Middle frontal gyrus (tissue), 1 donor: ENCODE data around the gene DNAJC12.
"Not testable (repeated sequence)": the region's sequence is repeated elsewhere in the genome, so short reads cannot be mapped to it uniquely, and the experiment has no call there.

Source experiments
- DNase-seq: peaks from one replicate; pipeline ENCODE4 v3.0.0-alpha.2; 2015; ENCODE audit warnings: low spot score; ENCODE audit errors: extremely low spot score

The DNAJC12 gene

DNA sequence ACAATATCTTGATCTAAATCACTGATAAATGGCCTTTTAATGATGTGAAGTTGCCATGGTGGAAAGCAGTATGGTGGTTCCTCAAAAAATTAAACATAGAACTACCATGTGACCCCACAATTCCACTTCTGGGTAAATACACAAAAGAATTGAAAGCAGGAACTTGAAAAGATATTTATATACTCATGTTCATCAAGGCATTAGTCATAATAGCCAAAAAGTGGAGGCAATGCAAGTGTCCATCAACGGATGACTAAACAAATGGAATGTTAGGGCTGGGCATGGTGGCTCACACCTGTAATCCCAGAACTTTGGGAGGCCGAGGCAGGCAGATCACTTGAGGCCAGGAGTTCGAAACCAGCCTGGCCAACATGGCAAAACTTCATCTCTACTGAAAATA, 2.0 kb upstream of the DNAJC12 start:
- DNase-seq: no peak

DNA sequence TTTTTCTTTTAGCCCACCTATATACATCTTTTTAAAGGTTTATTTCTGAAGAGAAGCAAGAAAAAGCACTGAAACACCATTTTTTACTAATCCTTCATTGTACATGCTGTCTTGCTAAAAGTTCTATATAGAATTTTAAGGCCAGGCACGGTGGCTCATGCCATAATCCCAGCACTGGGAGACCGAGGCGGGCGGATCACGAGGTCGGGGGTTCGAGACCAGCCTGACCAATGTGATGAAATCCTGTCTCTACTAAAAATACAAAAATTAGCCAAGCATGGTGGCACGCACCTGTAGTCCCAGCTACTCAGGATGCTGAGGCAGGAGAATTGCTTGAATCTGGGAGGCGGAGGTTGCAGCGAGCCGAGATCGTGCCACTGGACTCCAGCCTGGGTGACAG, 1.5 kb upstream of the DNAJC12 start:
- DNase-seq: not testable (repeated sequence)

DNA sequence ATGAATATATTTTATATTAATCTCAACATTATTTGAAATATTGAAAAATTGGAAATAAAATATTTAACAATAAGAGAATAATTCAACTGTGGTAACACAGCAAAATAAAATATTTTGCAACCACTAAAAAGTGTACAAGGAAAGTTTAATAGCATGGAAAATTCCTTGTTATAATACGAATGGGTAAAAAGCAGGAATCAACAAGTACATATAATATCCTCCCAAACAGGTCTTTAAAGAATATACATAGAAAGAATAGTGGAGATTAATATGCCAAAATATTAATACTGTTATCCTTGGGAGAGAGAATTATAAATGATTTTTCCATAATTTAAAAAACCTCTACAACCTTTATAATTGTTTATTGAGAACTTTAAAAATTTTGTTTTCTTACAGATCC, 1.0 kb downstream of the DNAJC12 start:
- no peak for DNase-seq

DNA sequence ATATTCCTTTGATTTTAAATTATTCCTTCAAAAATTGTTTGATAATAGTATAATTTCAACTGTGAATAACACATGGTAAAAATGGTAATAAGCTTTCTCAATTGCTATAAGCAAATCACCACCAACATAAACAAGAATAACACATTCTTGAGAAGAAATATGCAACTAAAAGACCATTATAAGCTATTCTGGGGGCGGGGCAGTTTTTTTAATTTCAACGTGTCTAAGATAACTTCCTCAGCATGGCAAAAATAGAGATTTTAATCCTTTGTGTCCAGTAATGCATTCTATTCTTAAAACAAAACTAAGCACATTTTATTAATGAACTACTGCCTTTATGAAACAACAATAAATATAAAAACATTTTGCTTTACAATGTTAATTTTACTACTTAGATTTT, 1.5 kb downstream of the DNAJC12 start:
- DNase-seq: no peak

DNA sequence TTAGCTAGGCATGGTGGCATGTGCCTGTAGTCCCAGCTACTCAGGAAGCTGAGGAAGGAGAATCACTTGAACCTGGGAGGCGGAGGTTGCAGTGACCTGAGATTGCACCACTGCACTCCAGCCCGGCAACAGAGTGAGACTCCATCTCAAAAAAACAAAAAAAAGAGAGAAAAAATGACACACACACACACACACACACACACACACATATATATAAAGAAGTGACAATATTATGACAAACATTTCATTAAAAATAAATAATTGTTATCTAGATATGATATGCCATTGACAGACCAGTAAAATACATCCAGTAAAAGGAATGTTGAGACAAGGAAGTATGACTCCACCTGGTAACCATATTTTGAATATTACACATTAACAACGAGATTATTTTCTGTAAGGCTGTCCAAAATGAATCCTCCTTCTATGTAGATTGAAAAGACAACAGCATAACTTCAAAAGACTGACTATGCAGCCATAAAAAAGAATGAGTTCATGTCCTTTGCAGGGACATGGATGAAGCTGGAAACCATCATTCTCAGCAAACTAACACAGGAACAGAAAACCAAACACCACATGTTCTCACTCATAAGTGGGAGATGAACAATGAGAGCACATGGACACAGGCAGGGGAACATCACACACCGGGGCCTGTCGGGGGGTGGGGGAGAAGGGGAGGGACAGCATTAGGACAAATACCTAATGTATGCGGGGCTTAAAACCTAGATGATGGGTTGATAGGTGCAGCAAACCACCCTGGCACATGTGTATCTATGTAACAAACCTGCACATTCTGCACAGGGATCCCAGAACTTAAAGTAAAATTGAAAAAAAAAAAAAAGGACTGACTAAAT, 2.2 kb downstream of the DNAJC12 start:
- DNase-seq: not testable (repeated sequence)

DNA sequence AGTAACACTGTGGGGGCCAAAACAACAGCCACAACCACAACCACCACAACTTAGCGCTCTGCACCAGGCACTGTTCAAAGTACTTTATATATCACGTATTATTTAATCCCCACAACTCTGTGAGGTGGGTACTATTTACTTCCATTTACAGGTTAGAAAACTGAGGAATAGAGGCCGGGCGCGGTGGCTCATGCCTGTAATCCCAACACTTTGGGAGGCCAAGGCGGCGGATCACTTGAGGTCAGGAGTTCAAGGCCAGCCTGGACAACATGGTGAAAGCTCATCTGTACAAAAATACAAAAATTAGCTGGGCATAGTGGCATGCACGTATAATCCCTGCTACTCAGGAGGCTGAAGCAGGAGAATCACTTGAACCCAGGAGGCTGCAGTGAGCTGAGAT, 3.6 kb downstream of the DNAJC12 start:
- no peak for DNase-seq

DNA sequence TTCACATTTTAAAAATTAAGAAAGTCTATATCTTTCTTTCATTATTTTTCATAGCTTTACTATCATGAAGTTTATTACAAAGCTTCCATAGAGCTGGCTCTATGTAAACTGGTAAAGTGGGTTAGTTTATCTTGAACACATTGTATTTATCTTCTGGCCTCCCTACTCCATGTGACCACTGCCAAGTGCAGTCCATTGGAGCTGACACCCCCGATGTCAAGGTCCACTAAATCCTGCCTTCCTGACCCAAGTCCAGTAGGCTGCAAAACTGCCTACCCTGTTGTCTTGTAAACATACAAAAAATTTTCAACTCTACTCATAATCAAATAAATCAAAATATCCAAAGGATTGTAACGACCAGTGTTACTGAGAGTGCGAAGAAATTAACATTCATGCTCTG, 10.2 kb downstream of the DNAJC12 start:
- DNase-seq: no peak

DNA sequence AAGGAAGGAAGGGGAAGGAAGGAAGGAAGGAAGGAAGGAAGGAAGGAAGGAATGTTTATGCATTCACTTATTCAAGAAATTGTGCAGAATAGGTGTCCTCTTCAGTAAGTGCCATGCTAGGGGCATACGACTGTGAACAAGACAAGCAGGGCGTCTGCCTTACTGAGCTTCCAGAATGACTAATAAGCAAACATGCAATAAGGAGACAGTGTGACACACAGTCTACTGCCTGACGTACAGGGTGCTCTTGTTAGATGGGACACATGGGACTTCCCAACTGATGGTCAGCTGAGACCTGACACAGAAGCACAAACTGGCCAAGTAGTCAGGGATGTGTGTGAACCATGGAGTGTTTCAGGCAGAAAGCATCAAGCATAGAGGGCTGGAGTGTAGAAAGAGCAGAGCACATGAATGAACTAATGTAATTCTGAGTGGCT, 18.2 kb downstream of the DNAJC12 start:
- no peak for DNase-seq

DNA sequence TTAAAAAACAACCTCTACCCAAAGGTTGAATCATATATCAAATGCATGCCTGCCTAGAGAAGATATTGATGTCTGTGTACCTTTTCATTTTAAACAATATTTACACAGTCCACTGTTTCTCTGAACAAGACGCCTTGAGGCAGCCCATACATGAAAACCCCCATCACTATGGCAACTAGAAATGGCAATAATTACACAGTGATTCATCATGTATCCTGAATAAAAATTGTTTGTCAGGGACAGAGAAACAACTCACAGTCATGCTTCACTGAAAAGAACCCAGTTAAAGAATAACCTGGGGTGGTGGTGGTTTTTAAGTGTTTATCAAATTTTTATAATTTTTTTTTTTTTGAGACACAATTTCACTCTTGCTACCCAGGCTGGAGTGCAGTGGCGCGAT, 19.7 kb downstream of the DNAJC12 start:
- no peak for DNase-seq

DNA sequence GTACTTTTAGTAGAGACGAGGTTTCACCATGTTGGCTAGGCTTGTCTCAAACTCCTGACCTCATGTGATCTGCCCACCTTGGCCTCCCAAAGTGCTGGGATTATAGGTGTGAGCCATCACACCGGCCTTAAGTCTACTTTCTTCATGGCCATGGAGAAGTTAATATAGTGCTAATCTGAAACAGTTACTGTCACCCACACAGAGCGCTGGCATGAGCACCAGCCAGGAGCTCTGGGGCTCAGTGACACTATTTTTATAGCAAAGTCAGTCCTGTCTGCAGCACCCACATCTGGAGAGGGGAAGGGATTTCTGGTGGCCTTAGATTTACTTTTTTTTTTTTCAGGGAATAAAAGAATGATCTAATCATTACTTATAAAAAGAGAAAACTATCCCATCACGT, 21.3 kb downstream of the DNAJC12 start:
- no peak for DNase-seq

DNA sequence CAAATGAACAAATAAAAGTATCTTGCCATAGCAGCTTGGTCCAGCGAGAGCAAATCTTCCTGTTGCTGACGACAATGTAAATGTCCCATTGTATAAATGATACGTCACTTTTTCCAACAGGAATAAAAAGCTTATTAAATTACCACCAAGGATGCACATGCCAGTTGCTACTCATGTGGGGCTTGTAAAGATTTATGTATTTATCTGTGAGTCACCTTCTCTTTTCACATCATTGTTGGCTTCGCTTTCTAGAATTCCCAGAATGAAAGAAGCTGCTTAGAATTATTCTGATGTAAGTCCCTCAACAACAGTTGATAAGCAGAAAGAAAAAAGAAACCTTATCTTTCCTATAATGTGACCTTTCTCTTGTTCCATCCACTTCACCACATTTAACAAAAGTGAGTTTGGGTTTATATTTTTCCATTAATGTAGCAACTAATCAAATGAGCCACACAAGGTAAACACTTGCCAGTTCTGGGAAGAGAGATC, 22.4 kb downstream of the DNAJC12 start:
- no peak for DNase-seq

DNA sequence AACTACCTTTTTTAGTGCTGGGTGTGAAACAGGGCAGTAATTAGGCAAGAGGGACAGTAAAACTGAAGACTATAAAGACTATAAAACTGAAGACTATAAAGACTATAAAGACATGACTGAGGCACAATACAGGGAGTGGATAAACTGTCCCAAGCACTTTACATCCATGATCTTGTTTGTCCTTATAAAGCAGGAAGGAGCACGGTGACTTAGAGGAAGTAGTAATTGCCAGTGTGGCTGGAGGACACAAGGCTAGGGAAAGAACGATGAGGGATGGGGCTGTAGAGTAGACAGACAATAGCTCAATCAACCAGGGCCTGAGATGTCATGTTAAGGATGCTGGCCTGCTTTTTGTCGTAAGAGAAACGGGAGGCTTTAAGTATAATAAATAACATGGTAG, 26.0 kb downstream of the DNAJC12 start:
- no peak for DNase-seq

DNA sequence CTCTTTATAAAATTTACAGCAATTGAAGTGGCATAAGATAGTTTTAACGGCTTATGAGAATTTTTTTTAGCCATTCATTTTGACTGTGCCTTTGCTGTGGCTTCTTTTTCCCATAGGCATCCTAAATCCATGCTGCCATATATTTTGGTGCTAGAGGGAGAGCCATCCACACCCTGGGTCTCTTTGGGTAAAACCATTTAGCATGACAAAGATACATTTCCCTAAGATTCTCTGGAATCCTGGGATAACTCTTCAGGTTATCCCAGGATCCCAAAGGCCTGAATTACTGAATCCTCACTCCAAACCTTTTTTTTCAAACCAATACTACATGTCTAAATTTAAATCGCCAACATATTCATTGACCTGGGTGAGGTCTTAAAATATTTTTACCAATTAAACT, 28.9 kb downstream of the DNAJC12 start:
- no peak for DNase-seq

DNA sequence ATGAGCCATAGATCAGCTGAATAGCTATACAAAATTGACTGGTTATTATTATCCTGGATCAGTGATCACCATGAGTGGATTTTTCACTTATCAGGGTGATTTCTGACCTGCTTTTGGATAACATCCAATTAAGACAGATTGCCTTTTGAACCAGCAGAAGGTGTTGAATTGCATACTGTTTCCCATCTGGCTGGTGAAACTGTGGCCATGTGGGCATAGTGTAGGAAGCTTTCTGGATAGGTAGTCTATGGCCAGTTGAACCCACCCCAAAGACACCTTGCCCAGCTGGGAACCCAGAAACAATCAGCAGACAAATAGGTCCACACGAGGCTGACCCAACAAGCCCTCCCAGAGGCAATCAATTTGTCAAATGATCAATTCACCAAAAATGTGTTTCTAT, 29.3 kb downstream of the DNAJC12 start:
- DNase-seq: no peak

DNA sequence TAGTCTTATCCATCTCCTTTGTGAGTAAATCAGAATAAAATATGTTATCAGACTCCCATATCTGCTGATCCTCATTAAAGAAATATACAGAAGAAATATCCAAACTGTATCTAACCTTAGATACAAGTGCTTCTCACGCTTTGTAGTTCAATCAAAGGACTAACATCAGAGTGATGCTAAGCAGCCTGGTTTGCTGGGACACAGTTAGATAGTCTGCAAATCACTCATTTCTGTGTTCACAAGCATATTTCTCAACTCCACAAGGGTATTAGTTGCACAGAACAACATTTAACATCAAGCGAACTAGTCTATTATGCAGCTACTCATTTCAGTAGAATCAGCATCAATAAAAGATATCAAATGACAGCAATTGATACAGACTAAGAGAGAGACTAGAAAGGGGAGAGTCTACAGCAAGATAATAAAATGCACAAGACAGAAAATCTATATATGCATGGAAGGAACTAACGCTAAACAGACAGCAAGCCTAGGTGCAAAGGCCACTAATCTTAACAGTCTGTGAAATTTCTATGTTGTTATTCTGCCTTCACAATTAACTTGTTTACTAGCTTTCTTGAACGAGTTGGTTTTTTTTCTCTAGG, 30.0 kb downstream of the DNAJC12 start:
- no peak for DNase-seq

DNA sequence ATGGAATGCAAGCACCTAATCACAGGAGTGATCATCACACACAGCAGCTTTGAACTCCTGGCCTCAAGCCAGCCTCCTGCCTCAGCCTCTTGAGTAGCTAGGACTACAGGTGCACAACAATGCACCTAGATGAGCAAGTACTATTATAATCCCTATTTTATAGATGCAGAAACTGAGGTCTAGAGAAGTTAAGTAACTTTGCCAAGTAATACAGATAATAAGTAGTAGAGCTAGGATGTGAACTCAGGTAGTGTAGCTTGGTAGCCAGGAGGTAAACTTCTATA, 33.7 kb downstream of the DNAJC12 start:
- DNase-seq: no peak

DNA sequence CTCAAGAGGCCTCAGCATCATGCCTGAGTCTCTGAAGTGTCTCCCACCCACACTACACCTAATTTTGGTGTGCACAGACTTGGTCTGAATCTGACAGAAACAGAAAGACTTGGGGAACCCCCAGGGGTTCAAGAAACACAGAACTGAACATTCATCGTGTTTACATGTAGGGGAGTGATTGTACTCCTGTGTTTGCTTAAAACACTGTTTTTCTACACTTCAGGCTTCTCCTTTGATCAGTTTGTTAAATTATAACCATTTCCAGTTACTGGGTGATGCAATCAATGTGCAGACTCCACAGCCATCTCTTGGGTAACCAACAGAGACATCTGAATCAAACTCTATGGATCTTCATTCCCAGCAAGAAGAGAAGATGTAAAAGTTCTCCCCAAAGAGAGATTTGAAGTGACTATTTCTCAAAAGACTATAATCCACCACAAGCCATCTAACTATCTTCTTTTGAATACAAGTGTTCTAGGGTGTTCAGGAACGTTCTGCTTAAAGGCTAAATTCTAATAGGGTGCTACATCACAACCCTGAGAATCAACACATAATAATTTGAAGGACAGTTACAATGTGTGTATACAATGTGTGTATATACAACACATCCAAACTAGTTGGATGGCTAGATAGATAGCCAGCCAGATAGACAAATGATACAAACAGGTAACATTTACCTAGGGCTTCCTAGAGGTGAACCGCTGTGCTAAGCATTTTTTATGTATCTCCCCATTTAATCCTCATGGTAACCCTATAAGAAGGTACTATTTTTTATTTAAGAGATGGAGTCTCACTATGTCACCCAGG, 34.2 kb downstream of the DNAJC12 start:
- DNase-seq: no peak

DNA sequence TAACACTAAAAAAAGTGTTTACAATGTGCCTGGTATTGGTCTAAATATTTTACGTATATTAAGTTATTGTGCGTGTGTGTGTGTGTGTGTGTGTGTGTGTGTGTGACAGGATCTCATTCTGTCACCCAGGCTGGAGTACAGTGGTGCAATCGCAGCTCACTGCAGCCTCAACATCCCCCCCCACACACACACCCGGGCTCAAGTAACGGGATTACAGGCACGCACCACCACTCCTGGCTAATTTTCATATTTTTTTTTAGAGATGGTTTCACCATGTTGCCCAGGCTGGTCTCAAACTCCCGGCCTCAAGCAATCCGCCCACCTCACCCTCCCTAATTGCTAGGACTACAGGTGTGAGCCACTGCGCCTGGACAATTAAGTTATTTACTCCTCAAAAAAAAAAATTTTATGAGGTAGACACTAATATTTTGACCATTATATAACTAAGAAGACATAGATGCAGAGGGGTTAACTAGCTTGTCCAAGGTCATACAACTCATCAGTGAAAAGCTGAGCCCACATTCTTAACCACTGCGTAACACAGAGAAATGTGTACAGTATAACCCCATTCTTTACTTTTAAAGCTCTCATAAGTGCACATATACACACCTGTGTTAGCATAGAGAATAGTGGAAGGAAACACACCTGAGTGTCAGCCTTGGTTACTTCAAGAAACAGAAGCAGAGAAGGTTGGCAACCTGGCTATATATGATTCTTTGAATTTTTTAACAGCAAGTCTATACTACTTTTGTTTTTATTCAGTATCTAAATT, 35.0 kb downstream of the DNAJC12 start:
- DNase-seq: no peak

DNA sequence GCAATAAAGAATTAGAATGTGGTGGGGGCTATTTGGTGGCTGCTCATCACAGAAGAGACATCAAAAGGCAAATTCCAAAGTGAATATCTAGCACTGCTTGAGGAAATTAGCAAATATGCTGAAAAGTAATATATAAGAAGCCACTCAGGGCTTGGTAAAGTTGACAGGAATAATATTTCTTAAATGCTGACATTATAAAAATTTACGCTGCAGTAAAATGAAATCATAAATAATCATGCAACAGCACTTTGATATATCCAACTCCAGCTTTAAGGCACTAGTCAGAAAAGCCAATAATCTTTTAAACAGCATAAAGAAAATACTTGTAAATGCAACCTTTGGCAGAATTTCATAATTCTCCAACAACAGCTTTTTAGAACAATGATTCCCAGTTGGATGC, 36.9 kb downstream of the DNAJC12 start:
- DNase-seq: no peak

DNA sequence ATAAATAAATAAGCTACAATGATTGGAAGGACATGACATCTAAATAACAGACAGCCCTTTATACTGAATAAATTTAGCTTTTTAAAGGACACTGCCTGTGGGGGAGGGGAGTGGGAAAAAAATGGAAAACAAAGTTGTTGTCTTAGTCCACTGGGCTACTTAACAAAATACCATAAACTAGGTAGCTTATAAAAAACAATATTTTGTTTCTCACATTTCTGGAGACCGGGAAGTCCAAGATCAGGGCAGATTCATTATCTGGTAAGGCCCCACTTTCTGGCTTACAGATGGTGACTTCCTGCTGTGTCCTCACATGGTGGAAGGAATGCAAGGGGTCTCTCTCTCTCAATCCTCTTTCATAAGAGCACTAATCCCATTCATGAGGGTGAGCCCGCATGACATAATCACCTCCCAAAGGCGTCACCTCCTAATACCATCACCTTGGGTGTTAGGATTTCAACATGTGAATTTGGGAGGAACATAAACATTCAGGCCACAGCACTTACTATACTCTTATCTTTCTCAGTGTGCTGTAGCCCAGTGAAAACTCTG, 43.0 kb downstream of the DNAJC12 start:
- DNase-seq: no peak

DNA sequence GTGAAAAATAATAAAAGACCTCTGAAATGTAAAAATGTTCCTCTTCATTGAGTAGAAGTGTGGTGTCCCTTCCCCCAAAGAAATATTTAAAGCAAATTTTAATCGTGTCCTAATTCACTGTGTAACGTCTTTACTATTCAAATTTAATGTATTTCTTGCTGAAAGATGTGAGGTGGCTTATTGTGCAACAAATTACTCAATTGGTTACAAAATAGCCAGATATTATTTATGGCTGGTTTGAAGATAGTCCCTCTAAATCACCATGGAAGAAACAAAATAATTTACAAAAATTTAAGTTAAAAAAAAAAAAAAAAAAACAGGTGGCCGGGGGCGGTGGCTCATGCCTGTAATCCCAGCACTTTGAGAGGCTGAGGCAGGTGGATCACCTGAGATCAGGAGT, 43.7 kb downstream of the DNAJC12 start:
- DNase-seq: no peak
